ENCODE measurements around the gene REM2.
A peak's percentile ranks its signal among the peaks of the same experiment; 100 is the strongest.

REM2 gene

GRCh38 chr14:22886500-22887259 lies 3.7 kb downstream of the REM2 start:
- no peak for TF ChIP-seq EZH2phosphoT487 (IDR thresholded peaks at IDR 0.05; ENCODE audit: low read depth)
- TF ChIP-seq, protein P1, sequence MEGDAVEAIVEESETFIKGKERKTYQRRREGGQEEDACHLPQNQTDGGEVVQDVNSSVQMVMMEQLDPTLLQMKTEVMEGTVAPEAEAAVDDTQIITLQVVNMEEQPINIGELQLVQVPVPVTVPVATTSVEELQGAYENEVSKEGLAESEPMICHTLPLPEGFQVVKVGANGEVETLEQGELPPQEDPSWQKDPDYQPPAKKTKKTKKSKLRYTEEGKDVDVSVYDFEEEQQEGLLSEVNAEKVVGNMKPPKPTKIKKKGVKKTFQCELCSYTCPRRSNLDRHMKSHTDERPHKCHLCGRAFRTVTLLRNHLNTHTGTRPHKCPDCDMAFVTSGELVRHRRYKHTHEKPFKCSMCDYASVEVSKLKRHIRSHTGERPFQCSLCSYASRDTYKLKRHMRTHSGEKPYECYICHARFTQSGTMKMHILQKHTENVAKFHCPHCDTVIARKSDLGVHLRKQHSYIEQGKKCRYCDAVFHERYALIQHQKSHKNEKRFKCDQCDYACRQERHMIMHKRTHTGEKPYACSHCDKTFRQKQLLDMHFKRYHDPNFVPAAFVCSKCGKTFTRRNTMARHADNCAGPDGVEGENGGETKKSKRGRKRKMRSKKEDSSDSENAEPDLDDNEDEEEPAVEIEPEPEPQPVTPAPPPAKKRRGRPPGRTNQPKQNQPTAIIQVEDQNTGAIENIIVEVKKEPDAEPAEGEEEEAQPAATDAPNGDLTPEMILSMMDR (IDR thresholded peaks at IDR 0.05; ENCODE audit: low read depth, low read length): no peak
- no peaks in the 10 kb centered on the region for H4K20me1 ChIP-seq (ENCODE audit: insufficient read depth, low read length)
- H3K4me3 ChIP-seq (ENCODE audit: low read length): peak overlapping the region; percentile 70
- H3K4me2 ChIP-seq (ENCODE audit: low read length): peak overlapping the region; percentile 63
- H3K79me2 ChIP-seq (ENCODE audit: low read length): no peaks in the 10 kb centered on the region
- no peaks in the 10 kb centered on the region for H3K9me3 ChIP-seq (ENCODE audit: insufficient read depth, low read length)
- H3K4me1 ChIP-seq (ENCODE audit: low read length): peaks cover 22% of the 10 kb centered on the region
- peak overlapping the region; percentile 17; the same call in 1 of the 2 replicates for H2AFZ ChIP-seq (ENCODE audit: low read depth, low read length)
- no peak overlapping the region for H3K27ac ChIP-seq (ENCODE audit: low read length)
- H3K36me3 ChIP-seq (replicated peaks; ENCODE audit: low read depth, low read length): no peaks in the 10 kb centered on the region
- 0 out of 2 replicates have a peak, but pooled peaks cover 7% of the 10 kb centered on the region for H3K27me3 ChIP-seq (ENCODE audit: low read depth, low read length)
- H3K9ac ChIP-seq (ENCODE audit: low read length): peak overlapping the region; percentile 42; the same call in 1 of the 2 replicates

GRCh38 chr14:22887260-22887989 lies 4.4 kb downstream of the REM2 start:
- H3K79me2 ChIP-seq (ENCODE audit: low read length): no peaks in the 10 kb centered on the region
- H3K4me3 ChIP-seq (ENCODE audit: low read length): peak overlapping the region; percentile 70
- no peaks in the 10 kb centered on the region for H3K36me3 ChIP-seq (replicated peaks; ENCODE audit: low read depth, low read length)
- H2AFZ ChIP-seq (ENCODE audit: low read depth, low read length): peak overlapping the region; percentile 15; the same call in 1 of the 2 replicates
- no peaks in the 10 kb centered on the region for H3K9me3 ChIP-seq (ENCODE audit: insufficient read depth, low read length)
- TF ChIP-seq, protein P1 (IDR thresholded peaks at IDR 0.05; ENCODE audit: low read depth, low read length): no peak
- no peak for TF ChIP-seq EZH2phosphoT487 (IDR thresholded peaks at IDR 0.05; ENCODE audit: low read depth)
- no peak overlapping the region for H3K27ac ChIP-seq (ENCODE audit: low read length)
- H3K4me1 ChIP-seq (ENCODE audit: low read length): peaks cover 22% of the 10 kb centered on the region
- H3K4me2 ChIP-seq (ENCODE audit: low read length): peak overlapping the region; percentile 63
- no peaks in the 10 kb centered on the region for H3K27me3 ChIP-seq (ENCODE audit: low read depth, low read length)
- H4K20me1 ChIP-seq (ENCODE audit: insufficient read depth, low read length): no peaks in the 10 kb centered on the region
- H3K9ac ChIP-seq (ENCODE audit: low read length): peak overlapping the region; percentile 42; the same call in 1 of the 2 replicates

DNA sequence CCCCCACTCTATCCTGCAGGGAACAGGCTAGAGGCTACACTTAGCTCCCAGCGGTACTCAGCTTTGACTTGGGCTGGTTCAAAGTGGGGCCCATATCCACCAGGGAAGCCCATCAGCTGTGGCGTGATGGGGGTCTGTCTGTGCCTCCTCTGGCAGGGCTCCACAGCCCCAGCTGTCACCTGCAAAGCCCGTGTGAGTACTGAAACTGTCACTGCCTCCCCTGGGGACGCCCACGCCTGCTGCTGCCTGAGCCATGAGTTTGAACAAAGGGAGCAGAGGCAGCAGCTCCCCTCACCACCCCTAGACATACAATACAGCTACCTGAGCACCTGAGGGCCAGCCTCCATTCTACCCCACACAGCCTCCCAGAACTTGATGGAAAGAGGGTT lies 5.0 kb downstream of the REM2 start:
- no peaks in the 10 kb centered on the region for H4K20me1 ChIP-seq (ENCODE audit: insufficient read depth, low read length)
- H3K4me1 ChIP-seq (ENCODE audit: low read length): peaks cover 19% of the 10 kb centered on the region
- TF ChIP-seq, protein P1 (IDR thresholded peaks at IDR 0.05; ENCODE audit: low read depth, low read length): no peak
- no peak for TF ChIP-seq EZH2phosphoT487 (IDR thresholded peaks at IDR 0.05; ENCODE audit: low read depth)
- H3K27me3 ChIP-seq (ENCODE audit: low read depth, low read length): no peaks in the 10 kb centered on the region
- H3K4me2 ChIP-seq (ENCODE audit: low read length): peak overlapping the region; percentile 63
- H3K9me3 ChIP-seq (ENCODE audit: insufficient read depth, low read length): no peaks in the 10 kb centered on the region
- H3K27ac ChIP-seq (ENCODE audit: low read length): no peak overlapping the region
- peak overlapping the region; percentile 70; the same call in 1 of the 2 replicates for H3K4me3 ChIP-seq (ENCODE audit: low read length)
- H3K79me2 ChIP-seq (ENCODE audit: low read length): no peaks in the 10 kb centered on the region
- H3K9ac ChIP-seq (ENCODE audit: low read length): no peak overlapping the region
- no peaks in the 10 kb centered on the region for H3K36me3 ChIP-seq (replicated peaks; ENCODE audit: low read depth, low read length)
- no peak overlapping the region for H2AFZ ChIP-seq (ENCODE audit: low read depth, low read length)

GRCh38 chr14:22888662-22889061 lies 5.6 kb downstream of the REM2 start:
- no peaks in the 10 kb centered on the region for H3K36me3 ChIP-seq (replicated peaks; ENCODE audit: low read depth, low read length)
- H3K27ac ChIP-seq (ENCODE audit: low read length): no peak overlapping the region
- no peaks in the 10 kb centered on the region for H4K20me1 ChIP-seq (ENCODE audit: insufficient read depth, low read length)
- H3K9me3 ChIP-seq (ENCODE audit: insufficient read depth, low read length): no peaks in the 10 kb centered on the region
- no peak overlapping the region for H3K9ac ChIP-seq (ENCODE audit: low read length)
- H3K79me2 ChIP-seq (ENCODE audit: low read length): no peaks in the 10 kb centered on the region
- H3K4me3 ChIP-seq (ENCODE audit: low read length): no peak overlapping the region
- TF ChIP-seq, protein P1 (IDR thresholded peaks at IDR 0.05; ENCODE audit: low read depth, low read length): no peak
- no peak for TF ChIP-seq EZH2phosphoT487 (IDR thresholded peaks at IDR 0.05; ENCODE audit: low read depth)
- H2AFZ ChIP-seq (ENCODE audit: low read depth, low read length): no peak overlapping the region
- 0 out of 2 replicates have a peak overlapping the region, but pooled peaks have one; percentile 63 for H3K4me2 ChIP-seq (ENCODE audit: low read length)
- H3K4me1 ChIP-seq (ENCODE audit: low read length): peaks cover 19% of the 10 kb centered on the region
- no peaks in the 10 kb centered on the region for H3K27me3 ChIP-seq (ENCODE audit: low read depth, low read length)
